Hepatocyte (in vitro differentiated cells): ENCODE results near the gene LEMD1. TPM values are rescaled to one million over a fixed set of nuclear protein-coding genes. Genes with fewer than 3 reads are reported as not detected.
"Not testable (repeated sequence)": the region's sequence is repeated elsewhere in the genome, so short reads cannot be mapped to it uniquely, and the experiment has no call there.

Experiments
- DNase-seq: peaks from one replicate; pipeline ENCODE4 v3.0.0-alpha.2; 2016; ENCODE audit warnings: low spot score
- H2AFZ ChIP-seq: fragments of 200-600 bp; sonication (generic); 2 replicates; pipeline ENCODE4 v1.6.0; 2016; ENCODE audit warnings: antibody characterized with exemption, mild to moderate bottlenecking
- H3K27ac ChIP-seq: fragments of 200-600 bp; sonication (generic); 2 replicates; pipeline ENCODE4 v1.5.1; 2016; ENCODE audit warnings: mild to moderate bottlenecking
- H3K27me3 ChIP-seq: fragments of 200-600 bp; sonication (generic); 2 replicates; pipeline ENCODE4 v1.6.1; 2016
- H3K36me3 ChIP-seq: fragments of 200-600 bp; sonication (generic); replicated peaks from 2 replicates; pipeline ENCODE4 v1.5.1; 2016; ENCODE audit warnings: low read depth; ENCODE audit not compliant: insufficient read depth
- H3K4me1 ChIP-seq: fragments of 200-600 bp; sonication (generic); 2 replicates; pipeline ENCODE4 v1.5.1; 2016; ENCODE audit warnings: mild to moderate bottlenecking, moderate library complexity; ENCODE audit not compliant: insufficient read depth
- H3K4me2 ChIP-seq: fragments of 200-600 bp; sonication (generic); 2 replicates; pipeline ENCODE4 v1.6.0; 2016
- H3K4me3 ChIP-seq: fragments of 200-600 bp; sonication (generic); 2 replicates; pipeline ENCODE4 v1.5.1; 2016; ENCODE audit warnings: mild to moderate bottlenecking
- H3K79me2 ChIP-seq: fragments of 200-600 bp; sonication (generic); 2 replicates; pipeline ENCODE4 v1.6.0; 2017; ENCODE audit warnings: mild to moderate bottlenecking
- H3K9me2 ChIP-seq: fragments of 200-600 bp; sonication (generic); replicated peaks from 2 replicates; pipeline ENCODE4 v1.6.0; 2017; ENCODE audit warnings: mild to moderate bottlenecking; ENCODE audit not compliant: insufficient read depth
- H3K9me3 ChIP-seq: fragments of 200-600 bp; sonication (generic); 2 replicates; pipeline ENCODE4 v1.5.1; 2016; ENCODE audit warnings: low read depth, mild to moderate bottlenecking
- H4K20me1 ChIP-seq: fragments of 200-600 bp; sonication (generic); 2 replicates; pipeline ENCODE4 v1.6.0; 2016; ENCODE audit warnings: mild to moderate bottlenecking; ENCODE audit not compliant: insufficient read depth, poor library complexity, severe bottlenecking
- EZH2 ChIP-seq: fragments of 200-600 bp; sonication (generic); IDR thresholded peaks from 2 replicates; pipeline ENCODE4 v1.6.1; 2016; ENCODE audit warnings: antibody characterized with exemption, mild to moderate bottlenecking, borderline replicate concordance
- EZH2phosphoT487 ChIP-seq: fragments of 200-600 bp; sonication (generic); IDR thresholded peaks from one replicate; pipeline ENCODE4 v1.6.1; 2018; ENCODE audit warnings: antibody characterized with exemption, mild to moderate bottlenecking, low read depth, moderate library complexity; ENCODE audit not compliant: unreplicated experiment, severe bottlenecking
- WGBS: methylation state at CpG from one replicate; pipeline ENCODE4 v1.1.6; 2016; ENCODE audit warnings: low lambda C conversion rate; ENCODE audit errors: missing lambda C conversion rate; 5-methylcytosine and 5-hydroxymethylcytosine counted together
- polyA plus RNA-seq: library from polyadenylated mRNA; unstranded; fragments of >200 nt; fragmentation: Nextera tagmentation; extraction: Ambion mirVana; gene quantifications from 2 replicates; pipeline ENCODE4 v1.2.1, GENCODE V29; 2016
- total RNA-seq: library from RNA; depleted of rRNA; stranded (reverse); fragments of >200 nt; gene quantifications from 2 replicates; pipeline ENCODE4 v1.2.3, GENCODE V29; 2014
- TF ChIP-seq, protein P1 (sequence below): fragments of 200-600 bp; sonication (generic); IDR thresholded peaks from 2 replicates; pipeline ENCODE4 v1.5.1; 2016; ENCODE audit warnings: antibody characterized with exemption, mild to moderate bottlenecking; ENCODE audit not compliant: poor library complexity

The LEMD1 gene
- total and polyA plus RNA-seq, 2 experiments from 2014 or later = 0.35 to 2.4 TPM

DNA sequence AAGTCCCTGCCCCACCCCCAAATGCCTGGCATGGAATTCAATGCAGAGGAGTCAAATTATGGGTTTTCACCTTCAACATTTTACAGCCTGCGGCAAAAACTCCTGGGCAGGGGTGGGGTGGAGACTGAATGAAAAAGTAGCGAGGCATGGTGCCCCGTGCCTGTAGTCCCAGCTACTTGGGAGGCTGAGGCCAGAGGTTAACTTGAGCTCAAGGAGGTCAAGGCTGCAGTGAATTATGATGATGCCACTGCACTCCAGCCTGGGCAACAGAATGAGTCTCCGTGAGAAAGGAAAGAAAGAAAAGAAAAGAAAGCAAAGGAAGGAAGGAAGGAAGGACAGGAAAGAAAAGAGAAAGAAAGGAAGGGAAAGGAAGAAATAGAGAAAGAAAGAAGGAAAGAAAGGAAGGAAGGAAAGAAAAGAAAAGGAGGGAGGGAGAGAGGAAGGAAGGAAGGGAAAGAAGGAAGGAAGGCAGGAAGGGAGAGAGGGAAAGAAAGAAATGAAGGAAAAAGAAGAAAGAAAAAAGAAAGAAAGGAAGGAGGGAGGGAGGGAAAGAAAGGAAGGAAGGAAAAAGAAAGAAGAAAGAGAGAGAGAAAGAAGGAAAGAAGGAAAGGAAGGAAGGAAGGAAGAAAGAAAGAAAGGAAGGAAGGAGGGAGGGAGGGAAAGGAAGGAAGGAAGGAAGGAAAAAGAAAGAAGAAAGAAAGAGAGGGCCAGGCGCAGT is 11.1 kb downstream of the LEMD1 start:
- Histone ChIP-seq H2AFZ (no peak overlapping the region), H3K36me3 (no peaks in the 10 kb centered on the region), H3K9me2 (no peaks in the 10 kb centered on the region), H3K4me2 (no peak overlapping the region), H3K4me1 (no peaks in the 10 kb centered on the region), H3K27ac (no peak overlapping the region), H3K4me3 (no peak overlapping the region), H3K79me2 (no peaks in the 10 kb centered on the region), H3K9me3 (no peaks in the 10 kb centered on the region), H3K27me3 (peaks cover 17% of the 10 kb centered on the region), H4K20me1 (no peaks in the 10 kb centered on the region)
- WGBS = 86% methylated on average over 5 of the region's 5 CpGs
- no peak for DNase-seq
- TF ChIP-seq, protein P1, sequence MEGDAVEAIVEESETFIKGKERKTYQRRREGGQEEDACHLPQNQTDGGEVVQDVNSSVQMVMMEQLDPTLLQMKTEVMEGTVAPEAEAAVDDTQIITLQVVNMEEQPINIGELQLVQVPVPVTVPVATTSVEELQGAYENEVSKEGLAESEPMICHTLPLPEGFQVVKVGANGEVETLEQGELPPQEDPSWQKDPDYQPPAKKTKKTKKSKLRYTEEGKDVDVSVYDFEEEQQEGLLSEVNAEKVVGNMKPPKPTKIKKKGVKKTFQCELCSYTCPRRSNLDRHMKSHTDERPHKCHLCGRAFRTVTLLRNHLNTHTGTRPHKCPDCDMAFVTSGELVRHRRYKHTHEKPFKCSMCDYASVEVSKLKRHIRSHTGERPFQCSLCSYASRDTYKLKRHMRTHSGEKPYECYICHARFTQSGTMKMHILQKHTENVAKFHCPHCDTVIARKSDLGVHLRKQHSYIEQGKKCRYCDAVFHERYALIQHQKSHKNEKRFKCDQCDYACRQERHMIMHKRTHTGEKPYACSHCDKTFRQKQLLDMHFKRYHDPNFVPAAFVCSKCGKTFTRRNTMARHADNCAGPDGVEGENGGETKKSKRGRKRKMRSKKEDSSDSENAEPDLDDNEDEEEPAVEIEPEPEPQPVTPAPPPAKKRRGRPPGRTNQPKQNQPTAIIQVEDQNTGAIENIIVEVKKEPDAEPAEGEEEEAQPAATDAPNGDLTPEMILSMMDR = no peak
- no peak for TF ChIP-seq EZH2phosphoT487
- no peak for TF ChIP-seq EZH2

- H3K79me2 ChIP-seq = no peaks in the 10 kb centered on the region
- H3K4me1 ChIP-seq = no peaks in the 10 kb centered on the region
- no peaks in the 10 kb centered on the region for H3K9me2 ChIP-seq
- no peaks in the 10 kb centered on the region for H3K9me3 ChIP-seq
- H2AFZ ChIP-seq = no peak overlapping the region
- no peaks in the 10 kb centered on the region for H4K20me1 ChIP-seq
- H3K4me3 ChIP-seq = no peak overlapping the region
- H3K4me2 ChIP-seq = no peak overlapping the region
- no peaks in the 10 kb centered on the region for H3K36me3 ChIP-seq
- peaks cover 17% of the 10 kb centered on the region for H3K27me3 ChIP-seq
- DNase-seq = no peak
- TF ChIP-seq EZH2phosphoT487 (no peak), EZH2 (no peak)
- TF ChIP-seq, protein P1 = no peak
- H3K27ac ChIP-seq = no peak overlapping the region
- 81% methylated on average over 5 of the region's 5 CpGs for WGBS
Measured at GRCh38 chr1:205407970-205408369, 13.9 kb downstream of the LEMD1 start.

DNA sequence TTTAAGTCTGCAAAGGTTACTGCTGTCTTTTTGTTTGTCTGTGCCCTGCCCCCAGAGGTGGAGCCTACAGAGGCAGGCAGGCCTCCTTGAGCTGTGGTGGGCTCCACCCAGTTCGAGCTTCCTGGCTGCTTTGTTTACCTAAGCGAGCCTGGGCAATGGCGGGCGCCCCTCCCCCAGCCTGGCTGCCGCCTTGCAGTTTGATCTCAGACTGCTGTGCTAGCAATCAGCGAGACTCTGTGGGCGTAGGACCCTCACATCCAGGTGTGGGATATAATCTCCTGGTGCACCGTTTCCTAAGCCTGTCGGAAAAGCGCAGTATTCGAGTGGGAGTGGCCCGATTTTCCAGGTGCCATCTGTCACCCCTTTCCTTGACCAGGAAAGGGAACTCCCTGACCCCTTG is 15.6 kb downstream of the LEMD1 start:
- H2AFZ ChIP-seq, H3K27ac ChIP-seq, H3K9me3 ChIP-seq, H3K4me2 ChIP-seq, H3K4me1 ChIP-seq, DNase-seq, H3K79me2 ChIP-seq, H3K4me3 ChIP-seq, H3K9me2 ChIP-seq, H4K20me1 ChIP-seq, H3K27me3 ChIP-seq, H3K36me3 ChIP-seq: not testable (repeated sequence)
- WGBS = 87% methylated on average over 8 of the region's 12 CpGs

DNA sequence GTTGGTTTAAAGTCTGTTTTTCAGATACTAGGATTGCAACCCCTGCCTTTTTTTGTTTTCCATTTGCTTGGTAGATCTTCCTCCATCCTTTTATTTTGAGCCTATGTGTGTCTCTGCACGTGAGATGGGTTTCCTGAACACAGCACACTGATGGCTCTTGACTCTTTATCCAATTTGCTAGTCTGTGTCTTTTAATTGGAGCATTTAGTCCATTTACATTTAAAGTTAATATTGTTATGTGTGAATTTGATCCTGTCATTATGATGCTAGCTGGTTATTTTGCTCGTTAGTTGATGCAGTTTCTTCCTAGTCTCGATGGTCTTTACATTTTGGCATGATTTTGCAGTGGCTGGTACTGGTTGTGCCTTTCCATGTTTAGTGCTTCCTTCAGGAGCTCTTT is 17.4 kb downstream of the LEMD1 start:
- H4K20me1 ChIP-seq, H3K27me3 ChIP-seq, H2AFZ ChIP-seq, H3K36me3 ChIP-seq, H3K9me2 ChIP-seq, H3K4me1 ChIP-seq, H3K27ac ChIP-seq, H3K4me3 ChIP-seq, DNase-seq, H3K9me3 ChIP-seq, H3K79me2 ChIP-seq, H3K4me2 ChIP-seq: not testable (repeated sequence)
- 79% methylated on average over 3 of the region's 3 CpGs for WGBS
